HG03280 (cell line): ENCODE measurements around the gene HERC6.
"Not testable (repeated sequence)": the region's sequence is repeated elsewhere in the genome, so short reads cannot be mapped to it uniquely, and the experiment has no call there.

Experiments used
- ATAC-seq: cut with Tn5 transposase; IDR thresholded peaks from one replicate; pipeline ENCODE4 v1.9.1; 2021; ENCODE audit warnings: mild to moderate bottlenecking, moderate library complexity; ENCODE audit not compliant: unreplicated experiment

The HERC6 gene

DNA sequence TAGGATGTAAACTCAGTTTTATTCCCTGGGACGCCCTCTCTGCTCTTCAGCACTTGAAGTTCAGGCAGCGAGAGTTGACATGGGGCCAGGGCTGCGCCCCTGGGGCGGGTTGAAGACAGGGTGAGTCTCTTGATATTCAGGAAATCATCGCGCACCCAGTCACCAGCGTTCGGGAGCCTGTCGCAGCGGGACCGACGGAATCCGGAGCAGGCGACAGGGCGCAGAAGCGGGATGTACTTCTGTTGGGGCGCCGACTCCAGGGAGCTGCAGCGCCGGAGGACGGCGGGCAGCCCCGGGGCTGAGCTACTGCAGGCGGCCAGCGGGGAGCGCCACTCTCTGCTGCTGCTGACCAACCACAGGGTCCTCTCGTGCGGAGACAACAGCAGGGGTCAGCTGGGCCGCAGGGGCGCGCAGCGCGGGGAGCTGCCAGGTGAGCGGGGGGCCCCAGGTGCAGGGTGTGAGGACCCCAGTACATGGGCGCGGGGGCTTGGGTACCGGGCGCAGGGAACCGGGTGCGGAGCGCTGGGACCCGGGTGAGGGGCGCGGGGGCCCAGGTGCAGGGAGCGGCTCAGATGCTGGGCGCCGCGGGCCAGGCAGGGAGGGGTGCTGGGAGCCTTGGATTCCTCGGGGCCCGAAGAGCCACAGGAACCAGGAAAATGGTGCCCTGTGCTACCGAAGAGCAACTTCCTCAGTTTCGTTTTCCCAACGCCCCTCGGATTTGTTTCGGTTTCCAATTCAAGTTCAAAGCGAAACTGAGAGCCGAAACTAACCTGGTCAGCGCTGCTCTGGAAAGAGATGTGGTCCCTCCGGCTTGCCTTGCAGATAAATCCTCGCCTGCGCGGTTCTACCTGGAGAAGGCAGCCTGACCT lies at the start of gene HERC6:
Gene HERC6, plus strand, starts transcription at position 162 of the 869 bp plus-strand sequence. Its CDS starts 70 bp downstream, at position 232.
- peak; percentile 83 for ATAC-seq

DNA sequence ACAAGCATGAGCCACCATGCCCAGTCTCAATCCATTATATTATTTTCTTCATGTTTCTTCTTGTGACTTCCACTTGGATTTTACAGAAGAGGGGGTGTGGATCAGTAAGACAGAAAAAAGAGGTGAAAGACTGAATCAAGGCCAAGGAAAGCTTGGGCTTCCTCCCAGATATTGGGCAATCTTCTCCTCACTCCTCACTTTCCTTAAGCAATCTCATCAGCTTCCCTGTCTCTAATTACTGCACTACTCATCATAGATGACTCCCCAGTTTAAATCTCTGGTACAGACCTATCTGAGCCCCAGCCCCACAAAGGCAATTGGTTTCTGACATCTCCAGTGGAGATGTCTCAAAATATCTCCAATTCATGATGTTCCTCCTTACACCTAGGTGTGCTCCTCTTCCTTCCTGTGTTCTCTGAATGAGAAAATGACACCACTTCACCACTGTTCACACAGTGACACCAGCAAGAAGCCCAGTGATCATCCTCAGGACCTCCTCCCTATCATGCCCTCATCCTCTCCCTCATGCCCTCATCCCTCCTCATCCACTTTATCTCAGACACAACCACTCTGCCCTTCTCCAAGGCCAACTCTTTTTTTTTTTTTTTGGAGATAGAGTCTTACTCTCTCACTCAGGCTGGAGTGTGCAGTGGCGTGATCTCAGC lies 44.8 kb upstream of the HERC6 start:
- no peak for ATAC-seq

GRCh38 chr4:88335092-88335665 lies 43.5 kb upstream of the HERC6 start:
- ATAC-seq: no peak

DNA sequence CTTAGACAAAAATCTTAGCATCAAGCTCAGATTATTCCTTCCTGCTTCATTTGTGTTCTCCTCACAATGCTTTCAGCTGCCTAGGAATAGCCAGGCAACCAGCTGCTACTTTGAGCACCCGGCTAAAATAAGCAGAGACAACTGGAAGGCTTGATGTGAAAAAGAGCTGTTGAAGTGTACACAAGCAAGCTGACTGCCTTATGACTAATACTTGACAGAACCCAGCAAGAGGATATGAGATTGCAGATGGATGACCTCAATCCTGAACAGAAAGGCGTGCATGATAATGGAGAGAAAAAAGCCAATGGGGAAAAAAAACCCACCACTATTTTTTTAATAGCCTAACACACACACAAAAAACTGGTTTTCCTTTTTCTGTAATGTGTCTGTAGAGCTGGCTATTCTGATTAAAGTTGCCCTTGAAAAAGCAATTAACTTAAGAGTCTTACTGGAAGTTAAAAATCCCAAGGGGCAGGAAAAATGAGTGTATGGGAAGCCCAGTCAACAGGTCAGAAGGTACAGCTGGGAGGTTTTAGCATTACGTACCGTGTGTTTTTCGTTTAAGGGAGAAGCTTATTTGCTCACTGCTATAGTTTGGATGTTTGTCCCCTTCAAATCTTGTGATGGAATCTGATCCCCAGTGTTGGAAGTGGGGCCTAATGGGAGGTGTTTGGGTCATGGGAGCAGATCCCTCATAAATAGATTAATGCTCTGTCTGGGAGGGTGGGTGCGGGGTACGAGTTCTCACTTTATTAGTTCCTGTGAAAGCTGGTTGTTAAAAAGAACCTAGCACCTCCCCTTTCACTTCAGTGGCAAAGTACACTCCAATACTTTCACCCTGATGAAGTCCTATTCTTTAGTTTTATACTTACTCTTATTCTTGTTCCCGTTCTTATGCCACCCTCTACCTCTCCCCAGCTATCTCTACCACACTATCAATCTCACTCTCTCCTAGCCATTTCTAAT lies 37.1 kb upstream of the HERC6 start:
- ATAC-seq: no peak

- ATAC-seq: not testable (repeated sequence)
These were observed 31.8 kb upstream of the HERC6 start for GRCh38 chr4:88346902-88347301.

DNA sequence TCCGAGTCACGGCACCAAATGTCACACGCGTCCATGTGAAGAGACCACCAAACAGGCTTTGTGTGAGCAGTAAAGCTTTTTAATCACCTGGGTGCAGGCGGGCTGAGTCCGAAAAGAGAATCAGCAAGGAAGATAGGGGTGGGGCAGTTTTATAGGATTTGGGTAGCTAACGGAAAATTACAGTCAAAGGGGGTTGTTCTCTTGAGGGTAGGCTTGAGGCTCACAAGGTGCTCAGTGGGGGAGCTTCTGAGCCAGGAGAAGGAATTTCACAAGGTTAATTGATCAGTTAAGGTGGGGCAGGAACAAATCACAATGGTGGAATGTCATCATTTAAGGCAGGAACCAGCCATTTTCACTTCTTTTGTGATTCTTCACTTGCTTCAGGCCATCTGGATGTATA lies 29.9 kb upstream of the HERC6 start:
- not testable (repeated sequence) for ATAC-seq

DNA sequence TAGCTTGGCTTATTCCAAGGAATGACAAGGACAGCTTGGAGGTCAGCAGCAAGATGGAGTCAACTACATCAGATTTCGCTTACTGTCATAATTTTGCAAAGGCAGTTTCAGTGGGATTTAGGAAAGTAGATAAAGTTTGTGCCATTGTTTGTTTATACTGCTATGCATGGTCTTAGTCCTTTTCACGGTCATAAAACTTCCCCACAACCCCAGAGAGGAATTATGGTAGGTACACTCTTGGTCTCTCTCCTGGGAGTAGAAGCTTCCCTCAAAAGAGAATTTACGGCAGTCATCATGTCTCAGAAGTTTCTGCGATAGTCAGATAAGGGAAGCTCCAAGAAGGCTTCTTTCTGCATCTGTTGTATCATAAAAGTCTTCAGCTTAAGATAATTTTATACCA lies 27.9 kb upstream of the HERC6 start:
- ATAC-seq: no peak

- ATAC-seq: no peak
These were observed 26.5 kb upstream of the HERC6 start for GRCh38 chr4:88352062-88352740.

DNA sequence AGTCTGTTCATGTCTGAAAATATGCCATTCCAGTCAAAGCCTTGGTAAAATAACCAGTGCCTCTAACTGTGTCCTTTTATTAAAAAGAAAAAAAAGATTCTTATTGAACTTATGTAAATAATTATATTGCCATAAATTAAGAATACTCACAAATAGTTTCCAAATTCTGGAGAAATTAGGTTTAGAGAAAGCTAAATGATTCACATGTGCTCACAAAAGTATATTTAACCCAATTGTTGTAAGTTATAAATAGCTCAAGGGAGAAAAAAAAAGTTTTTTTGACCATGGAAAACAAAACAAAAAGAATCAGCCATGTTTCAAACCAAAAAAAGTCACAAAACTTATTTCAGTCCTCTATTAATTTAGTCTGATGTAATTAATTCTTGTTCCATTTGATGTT lies 25.3 kb upstream of the HERC6 start:
- ATAC-seq: no peak

GRCh38 chr4:88356771-88357170 lies 21.9 kb upstream of the HERC6 start:
- no peak for ATAC-seq

DNA sequence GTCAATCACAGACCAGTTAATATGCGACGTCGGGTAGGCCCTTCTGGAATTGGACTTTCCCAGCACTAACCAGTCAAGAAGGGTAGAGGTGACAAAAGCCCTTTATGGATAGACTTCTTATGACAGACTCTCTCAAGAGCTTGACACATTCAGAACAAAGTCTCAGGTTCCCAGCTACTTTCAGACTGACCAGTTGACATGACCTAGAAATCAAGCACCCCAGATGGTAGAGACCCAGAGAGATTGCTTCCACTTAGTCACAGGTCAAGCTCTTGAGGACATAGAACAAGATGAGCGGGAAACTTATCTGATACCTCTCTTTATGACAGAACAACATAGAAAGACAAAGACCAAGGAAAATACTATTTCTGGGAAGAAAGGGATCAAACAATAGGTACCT lies 21.4 kb upstream of the HERC6 start:
- no peak for ATAC-seq

DNA sequence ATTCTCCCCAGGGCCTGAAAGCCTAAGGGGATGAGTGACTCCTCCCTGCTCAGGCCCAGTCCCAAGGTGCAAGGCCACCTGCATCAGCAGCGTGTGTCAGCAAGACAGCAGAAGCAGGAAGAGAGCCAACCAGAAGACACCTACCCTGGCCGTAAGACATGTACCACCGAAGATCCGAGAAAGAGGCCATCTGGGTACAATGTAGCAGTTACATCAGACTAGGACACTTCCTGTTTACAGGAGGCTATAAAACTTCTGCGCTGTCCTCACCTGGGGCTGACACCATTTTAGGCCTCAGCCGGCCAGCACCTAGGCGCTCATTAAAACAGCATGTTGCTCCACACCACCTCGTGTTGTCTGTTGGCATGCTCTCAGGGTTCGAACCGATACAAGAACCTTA lies 19.1 kb upstream of the HERC6 start:
- no peak for ATAC-seq

GRCh38 chr4:88360256-88360655 lies 18.4 kb upstream of the HERC6 start:
- no peak for ATAC-seq

- ATAC-seq: no peak
These were observed 17.9 kb upstream of the HERC6 start for GRCh38 chr4:88360791-88361190.

GRCh38 chr4:88361217-88361773 lies 17.4 kb upstream of the HERC6 start:
- not testable (repeated sequence) for ATAC-seq

- no peak for ATAC-seq
These were observed 12.2 kb upstream of the HERC6 start for GRCh38 chr4:88366460-88366859.

GRCh38 chr4:88367826-88368225 lies 10.8 kb upstream of the HERC6 start:
- ATAC-seq: no peak

DNA sequence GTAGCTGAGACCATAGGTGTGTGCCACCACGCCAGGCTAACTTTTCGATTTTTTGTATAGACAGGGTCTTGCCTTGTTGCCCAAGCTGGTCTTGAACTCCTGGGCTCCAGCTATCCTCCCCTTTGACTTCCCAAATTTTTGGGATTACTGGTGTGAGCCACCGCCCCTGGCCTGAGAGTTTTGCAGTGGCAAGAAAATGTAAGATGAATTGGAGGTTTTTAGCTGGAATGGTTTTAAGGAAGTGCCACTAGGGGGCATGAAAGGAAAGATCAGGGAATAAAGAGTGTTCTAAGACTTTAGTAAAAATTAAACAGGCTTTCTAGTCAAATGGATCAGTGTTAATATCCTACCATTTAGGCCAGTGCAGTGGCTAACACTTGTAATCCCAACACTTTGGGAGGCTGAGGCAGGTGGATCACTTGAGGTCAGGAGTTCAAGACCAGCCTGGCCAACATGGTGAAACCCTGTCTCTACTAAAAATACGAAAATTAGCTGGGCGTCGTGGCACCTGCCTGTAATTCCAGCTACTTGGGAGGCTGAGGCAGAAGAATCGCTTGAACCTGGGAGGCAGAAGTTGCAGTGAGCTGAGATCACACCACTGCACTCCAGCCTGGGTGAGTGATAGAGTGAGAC lies 9.4 kb upstream of the HERC6 start:
- not testable (repeated sequence) for ATAC-seq

DNA sequence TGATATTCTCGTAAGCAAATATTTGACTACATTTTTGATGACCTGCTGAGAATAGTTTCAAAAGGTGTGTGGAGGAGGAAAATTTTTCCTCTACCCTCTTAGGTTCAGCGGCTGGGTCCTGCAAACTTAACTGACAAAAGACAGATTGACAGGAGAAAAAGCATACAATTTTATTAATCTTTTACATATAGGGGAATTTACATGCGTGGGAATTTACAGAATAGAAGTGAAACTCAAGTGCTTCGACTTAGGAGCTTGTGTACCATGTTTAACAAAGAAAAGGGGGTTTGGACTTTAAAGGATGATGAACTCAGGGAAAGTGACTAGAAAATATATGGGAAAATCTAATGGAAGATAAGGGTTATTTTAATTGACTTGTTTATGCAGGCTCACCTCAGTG lies 2.5 kb downstream of the HERC6 start:
- no peak for ATAC-seq
